ENCODE measurements around the gene PCDHB16.
"Not testable (repeated sequence)": the region's sequence is repeated elsewhere in the genome, so short reads cannot be mapped to it uniquely, and the experiment has no call there.

PCDHB16 gene

DNA sequence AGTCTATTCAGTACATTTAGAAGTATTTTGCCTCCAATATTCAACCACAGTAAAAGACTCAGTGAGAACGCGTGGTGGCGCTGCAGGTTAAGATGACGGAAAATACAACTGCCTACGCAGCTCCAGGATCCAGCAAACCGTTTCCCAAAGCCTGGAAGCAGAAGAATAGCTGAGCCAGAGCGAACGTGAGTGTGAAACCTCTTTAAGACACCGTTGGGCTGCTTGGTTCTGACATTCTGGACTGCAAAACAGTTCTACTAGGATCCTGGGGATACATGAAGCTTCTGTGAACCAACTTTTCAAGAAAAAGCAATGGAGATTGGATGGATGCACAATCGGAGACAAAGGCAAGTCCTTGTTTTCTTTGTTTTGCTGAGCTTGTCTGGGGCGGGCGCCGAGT, at the start of gene PCDHB16:
Gene PCDHB16 (plus strand): TSS at position 140 of the 400 bp plus-strand sequence. CDS start 173 bp downstream, at position 313.
- no peak for DNase-seq (ENCODE audit: low read depth)

DNA sequence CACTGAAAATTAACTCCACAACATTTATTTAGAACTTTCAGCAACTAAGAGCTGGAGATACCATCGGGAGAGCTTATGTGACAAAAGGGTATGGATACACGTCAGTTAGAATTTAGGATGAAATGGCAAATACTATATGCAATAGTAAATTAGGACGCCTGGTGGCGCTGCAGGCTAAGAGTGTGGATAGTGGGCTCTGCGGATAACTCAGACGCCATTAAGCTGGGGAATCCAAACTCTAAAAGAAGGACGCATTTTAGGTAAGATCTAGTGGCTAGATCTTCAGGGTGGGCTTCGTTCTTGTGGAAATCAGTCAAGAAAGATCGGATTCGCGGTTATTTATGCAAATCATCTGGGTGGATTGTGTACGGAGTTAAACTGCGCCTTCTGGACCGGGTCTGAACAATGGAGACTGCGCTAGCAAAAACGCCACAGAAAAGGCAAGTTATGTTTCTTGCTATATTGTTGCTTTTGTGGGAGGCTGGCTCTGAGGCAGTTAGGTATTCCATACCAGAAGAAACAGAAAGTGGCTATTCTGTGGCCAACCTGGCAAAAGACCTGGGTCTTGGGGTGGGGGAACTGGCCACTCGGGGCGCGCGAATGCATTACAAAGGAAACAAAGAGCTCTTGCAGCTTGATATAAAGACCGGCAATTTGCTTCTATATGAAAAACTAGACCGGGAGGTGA, 47.0 kb upstream of the PCDHB16 start, which contains the start of gene PCDHB5:
Gene PCDHB5 (plus strand): TSS at position 177 of the 688 bp plus-strand sequence. CDS start 229 bp downstream, at position 406.
- DNase-seq (ENCODE audit: low read depth) = no peak

DNA sequence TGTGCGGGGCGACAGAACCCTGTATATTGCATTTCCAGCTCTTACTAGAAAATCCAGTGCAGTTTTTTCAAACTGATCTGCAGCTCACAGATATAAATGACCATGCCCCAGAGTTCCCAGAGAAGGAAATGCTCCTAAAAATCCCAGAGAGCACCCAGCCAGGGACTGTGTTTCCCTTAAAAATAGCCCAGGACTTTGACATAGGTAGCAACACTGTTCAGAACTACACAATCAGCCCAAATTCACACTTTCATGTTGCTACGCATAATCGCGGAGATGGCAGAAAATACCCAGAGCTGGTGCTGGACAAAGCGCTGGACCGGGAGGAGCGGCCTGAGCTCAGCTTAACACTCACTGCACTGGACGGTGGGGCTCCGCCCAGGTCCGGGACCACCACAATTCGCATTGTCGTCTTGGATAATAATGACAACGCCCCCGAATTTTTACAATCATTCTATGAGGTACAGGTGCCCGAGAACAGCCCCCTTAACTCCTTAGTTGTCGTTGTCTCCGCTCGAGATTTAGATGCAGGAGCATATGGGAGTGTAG, 46.4 kb upstream of the PCDHB16 start:
- no peak for DNase-seq (ENCODE audit: low read depth)

DNA sequence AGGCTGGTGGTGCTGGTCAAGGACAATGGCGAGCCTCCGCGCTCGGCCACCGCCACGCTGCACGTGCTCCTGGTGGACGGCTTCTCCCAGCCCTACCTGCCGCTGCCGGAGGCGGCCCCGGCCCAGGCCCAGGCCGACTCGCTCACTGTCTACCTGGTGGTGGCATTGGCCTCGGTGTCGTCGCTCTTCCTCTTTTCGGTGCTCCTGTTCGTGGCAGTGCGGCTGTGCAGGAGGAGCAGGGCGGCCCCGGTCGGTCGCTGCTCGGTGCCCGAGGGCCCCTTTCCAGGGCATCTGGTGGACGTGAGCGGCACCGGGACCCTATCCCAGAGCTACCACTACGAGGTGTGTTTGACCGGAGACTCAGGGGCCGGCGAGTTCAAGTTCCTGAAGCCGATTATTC, 44.8 kb upstream of the PCDHB16 start:
- DNase-seq (ENCODE audit: low read depth) = not testable (repeated sequence)

DNA sequence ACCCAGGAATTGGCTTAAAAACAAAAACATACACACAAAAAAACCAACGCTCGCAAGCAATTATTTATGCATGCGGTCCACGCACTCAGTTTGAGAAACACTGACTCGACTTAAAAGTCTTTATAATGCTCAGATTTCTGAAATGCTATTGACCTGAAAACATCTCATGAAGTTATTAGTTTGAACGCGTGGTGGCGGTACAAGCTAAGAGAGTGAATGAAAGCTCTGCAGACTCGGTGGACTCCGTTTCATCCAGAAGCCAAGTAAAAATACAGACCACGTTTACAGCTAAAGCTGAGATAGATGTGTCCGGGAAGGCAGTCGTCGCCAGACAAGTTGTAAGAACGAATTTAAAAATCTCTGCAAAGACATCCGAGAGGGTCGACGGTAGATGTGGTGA, 32.4 kb upstream of the PCDHB16 start, which contains the start of gene PCDHB6:
Gene PCDHB6 (plus strand): TSS at position 246 of the 400 bp plus-strand sequence. CDS start 201 bp downstream, outside the sequence.
- no peak for DNase-seq (ENCODE audit: low read depth)

DNA sequence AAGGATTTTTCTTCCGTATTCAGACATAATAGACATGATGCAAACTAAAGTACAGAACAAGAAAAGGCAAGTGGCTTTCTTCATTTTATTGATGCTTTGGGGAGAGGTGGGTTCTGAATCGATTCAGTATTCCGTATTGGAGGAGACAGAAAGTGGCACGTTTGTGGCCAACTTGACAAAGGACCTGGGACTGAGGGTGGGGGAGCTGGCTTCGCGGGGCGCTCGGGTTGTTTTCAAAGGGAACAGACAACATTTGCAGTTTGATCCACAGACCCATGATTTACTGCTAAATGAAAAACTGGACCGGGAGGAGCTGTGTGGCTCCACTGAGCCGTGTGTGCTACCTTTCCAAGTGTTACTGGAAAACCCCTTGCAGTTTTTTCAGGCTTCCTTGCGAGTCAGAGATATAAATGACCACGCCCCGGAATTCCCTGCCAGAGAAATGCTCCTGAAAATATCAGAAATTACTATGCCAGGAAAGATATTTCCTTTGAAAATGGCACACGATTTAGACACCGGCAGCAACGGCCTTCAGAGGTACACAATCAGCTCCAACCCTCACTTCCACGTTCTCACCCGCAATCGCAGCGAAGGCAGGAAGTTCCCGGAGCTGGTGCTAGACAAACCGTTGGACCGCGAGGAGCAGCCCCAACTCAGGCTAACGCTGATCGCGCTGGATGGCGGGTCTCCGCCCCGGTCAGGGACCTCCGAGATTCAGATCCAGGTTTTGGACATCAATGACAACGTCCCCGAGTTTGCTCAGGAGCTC, 31.8 kb upstream of the PCDHB16 start:
- DNase-seq (ENCODE audit: low read depth) = no peak

DNA sequence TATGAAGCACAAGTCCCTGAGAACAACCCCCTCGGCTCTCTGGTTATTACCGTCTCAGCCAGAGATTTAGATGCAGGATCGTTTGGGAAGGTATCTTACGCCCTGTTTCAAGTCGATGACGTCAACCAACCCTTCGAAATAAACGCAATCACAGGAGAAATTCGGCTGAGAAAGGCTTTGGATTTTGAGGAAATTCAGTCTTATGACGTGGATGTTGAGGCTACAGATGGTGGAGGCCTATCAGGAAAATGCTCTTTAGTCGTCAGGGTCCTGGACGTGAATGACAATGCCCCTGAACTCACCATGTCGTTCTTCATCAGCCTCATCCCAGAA, 31.2 kb upstream of the PCDHB16 start:
- no peak for DNase-seq (ENCODE audit: low read depth)

DNA sequence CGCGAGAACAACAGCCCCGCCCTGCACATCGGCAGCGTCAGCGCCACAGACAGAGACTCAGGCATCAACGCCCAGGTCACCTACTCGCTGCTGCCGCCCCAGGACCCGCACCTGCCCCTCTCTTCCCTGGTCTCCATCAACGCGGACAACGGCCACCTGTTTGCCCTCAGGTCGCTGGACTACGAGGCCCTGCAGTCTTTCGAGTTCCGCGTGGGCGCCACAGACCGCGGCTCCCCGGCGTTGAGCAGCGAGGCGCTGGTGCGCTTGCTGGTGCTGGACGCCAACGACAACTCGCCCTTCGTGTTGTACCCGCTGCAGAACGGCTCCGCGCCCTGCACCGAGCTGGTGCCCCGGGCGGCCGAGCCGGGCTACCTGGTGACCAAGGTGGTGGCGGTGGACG, 30.6 kb upstream of the PCDHB16 start:
- not testable (repeated sequence) for DNase-seq (ENCODE audit: low read depth)

DNA sequence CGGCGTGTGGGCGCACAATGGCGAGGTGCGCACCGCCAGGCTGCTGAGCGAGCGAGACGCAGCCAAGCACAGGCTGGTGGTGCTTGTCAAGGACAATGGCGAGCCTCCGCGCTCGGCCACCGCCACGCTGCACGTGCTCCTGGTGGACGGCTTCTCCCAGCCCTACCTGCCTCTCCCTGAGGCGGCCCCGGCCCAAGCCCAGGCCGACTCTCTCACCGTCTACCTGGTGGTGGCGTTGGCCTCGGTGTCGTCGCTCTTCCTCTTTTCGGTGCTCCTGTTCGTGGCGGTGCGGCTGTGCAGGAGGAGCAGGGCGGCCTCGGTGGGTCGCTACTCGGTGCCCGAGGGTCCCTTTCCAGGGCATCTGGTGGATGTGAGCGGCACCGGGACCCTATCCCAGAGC, 30.1 kb upstream of the PCDHB16 start:
- DNase-seq (ENCODE audit: low read depth) = not testable (repeated sequence)

DNA sequence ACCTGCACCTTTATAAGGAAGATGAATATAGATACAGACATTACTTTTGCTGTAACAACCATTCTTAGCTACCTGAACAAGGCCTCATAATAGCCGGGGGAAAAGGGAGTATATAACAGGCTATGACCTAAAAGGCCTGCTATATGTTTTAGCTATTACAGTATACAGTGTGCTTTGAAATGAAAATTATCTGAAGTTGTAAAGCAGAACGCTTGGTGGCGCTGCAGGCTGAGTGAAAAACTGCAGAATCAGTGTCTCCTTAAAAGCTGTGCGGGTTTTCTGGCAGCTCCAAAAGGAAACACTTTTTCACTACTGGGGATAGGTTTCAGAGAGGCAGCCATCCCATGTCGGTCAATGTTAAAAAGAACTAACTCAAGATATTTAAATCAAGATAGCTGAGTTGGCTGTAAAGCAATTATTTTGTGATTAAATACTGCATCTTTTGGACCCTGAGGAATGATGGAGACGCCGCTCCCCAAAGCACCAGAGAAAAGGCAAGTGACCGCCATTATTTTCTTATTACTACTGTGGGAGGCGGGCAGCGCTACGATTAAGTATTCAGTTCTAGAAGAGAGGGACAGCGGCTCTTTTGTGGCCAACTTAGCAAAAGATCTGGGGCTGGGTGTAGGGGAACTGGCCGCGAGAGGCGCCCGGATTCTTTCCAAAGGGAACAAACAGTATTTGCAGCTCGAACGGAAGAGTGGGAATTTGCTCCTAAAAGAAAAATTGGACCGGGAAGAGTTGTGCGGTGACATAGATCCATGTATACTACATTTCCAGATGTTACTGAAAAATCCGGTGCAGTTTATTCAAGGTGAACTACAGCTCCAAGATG, 26.4 kb upstream of the PCDHB16 start:
- DNase-seq (ENCODE audit: low read depth) = no peak

DNA sequence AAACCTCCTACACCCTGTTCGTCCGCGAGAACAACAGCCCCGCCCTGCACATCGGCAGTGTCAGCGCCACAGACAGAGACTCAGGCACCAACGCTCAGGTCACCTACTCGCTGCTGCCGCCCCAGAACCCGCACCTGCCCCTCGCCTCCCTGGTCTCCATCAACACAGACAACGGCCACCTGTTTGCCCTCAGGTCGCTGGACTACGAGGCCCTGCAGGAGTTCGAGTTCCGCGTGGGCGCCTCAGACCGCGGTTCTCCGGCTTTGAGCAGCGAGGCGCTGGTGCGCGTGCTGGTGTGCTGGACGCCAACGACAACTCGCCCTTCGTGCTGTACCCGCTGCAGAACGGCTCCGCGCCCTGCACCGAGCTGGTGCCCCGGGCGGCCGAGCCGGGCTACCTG, 24.8 kb upstream of the PCDHB16 start:
- not testable (repeated sequence) for DNase-seq (ENCODE audit: low read depth)

DNA sequence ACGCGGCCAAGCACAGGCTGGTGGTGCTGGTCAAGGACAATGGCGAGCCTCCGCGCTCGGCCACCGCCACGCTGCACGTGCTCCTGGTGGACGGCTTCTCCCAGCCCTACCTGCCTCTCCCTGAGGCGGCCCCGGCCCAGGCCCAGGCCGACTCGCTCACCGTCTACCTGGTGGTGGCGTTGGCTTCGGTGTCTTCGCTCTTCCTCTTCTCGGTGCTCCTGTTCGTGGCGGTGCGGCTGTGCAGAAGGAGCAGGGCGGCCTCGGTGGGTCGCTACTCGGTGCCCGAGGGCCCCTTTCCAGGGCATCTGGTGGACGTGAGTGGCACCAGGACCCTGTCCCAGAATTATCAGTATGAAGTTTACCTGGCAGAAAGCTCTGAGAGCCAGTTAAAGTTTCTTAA, 24.3 kb upstream of the PCDHB16 start:
- not testable (repeated sequence) for DNase-seq (ENCODE audit: low read depth)

DNA sequence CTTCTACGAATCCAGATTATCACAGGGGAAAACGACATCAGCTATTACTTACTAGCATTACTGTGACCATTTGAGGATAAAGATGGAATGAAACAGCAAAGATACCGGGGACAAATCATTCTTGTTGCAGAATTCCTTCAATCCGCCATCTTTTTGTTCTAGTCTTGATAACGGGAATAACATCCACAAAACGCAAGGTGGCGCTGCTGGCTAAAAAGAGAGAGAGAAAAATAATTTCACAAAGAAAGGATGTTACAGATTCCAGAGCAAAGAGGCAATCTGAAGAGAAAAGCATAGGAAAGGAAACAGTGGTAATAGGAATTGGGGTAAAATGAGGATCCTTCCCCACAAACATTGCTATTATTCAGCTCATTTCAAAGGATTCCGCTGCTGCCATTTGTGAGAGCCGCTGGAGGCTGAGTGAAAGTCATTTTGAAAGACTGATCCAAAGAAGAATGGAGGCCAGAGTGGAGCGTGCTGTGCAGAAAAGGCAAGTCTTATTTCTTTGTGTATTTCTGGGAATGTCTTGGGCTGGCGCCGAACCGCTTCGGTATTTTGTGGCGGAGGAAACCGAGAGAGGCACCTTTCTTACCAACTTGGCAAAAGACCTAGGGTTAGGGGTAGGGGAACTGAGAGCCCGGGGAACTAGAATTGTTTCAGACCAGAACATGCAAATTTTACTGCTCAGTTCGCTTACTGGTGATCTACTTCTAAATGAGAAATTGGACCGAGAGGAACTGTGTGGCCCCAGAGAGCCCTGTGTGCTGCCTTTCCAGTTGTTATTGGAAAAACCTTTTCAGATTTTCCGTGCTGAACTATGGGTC, 9.6 kb upstream of the PCDHB16 start, which contains the start of gene PCDHB7:
Gene PCDHB7 (plus strand): TSS at position 264 of the 824 bp plus-strand sequence. CDS start 192 bp downstream, at position 456.
- DNase-seq (ENCODE audit: low read depth) = no peak

DNA sequence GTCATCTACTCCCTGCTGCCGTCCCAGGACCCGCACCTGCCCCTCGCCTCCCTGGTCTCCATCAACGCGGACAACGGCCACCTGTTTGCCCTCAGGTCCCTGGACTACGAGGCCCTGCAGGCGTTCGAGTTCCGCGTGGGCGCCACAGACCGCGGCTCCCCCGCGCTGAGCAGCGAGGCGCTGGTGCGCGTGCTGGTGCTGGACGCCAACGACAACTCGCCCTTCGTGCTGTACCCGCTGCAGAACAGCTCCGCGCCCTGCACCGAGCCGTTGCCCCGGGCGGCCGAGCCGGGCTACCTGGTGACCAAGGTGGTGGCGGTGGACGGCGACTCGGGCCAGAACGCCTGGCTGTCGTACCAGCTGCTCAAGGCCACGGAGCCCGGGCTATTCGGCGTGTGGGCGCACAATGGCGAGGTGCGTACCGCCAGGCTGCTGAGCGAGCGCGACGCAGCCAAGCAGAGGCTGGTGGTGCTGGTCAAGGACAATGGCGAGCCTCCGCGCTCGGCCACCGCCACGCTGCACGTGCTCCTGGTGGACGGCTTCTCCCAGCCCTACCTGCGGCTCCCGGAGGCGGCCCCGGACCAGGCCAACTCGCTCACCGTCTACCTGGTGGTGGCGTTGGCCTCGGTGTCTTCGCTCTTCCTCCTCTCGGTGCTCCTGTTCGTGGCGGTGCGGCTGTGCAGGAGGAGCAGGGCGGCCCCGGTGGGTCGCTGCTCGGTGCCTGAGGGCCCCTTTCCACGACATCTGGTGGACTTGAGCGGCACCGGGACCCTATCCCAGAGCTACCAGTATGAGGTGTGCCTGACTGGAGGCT, 7.7 kb upstream of the PCDHB16 start:
- not testable (repeated sequence) for DNase-seq (ENCODE audit: low read depth)

DNA sequence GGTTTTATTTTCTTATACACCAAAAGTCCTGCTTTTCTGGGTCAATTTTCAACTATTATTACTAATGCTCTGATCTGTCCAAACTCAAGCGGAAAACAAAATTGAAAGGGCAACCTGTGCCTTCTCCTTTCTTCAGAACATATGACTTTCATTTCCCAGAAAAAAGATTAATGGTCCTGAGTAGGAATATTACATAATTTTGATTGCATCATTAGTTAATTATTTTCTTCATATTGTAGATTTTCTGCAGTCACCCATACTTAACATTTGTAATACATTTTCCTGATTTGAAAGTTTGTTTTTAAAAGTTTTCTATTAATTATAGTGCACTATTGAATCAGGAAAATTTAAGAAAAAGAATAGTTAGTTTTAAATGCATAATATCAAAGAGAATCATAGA, 6.3 kb upstream of the PCDHB16 start:
- no peak for DNase-seq (ENCODE audit: low read depth)

DNA sequence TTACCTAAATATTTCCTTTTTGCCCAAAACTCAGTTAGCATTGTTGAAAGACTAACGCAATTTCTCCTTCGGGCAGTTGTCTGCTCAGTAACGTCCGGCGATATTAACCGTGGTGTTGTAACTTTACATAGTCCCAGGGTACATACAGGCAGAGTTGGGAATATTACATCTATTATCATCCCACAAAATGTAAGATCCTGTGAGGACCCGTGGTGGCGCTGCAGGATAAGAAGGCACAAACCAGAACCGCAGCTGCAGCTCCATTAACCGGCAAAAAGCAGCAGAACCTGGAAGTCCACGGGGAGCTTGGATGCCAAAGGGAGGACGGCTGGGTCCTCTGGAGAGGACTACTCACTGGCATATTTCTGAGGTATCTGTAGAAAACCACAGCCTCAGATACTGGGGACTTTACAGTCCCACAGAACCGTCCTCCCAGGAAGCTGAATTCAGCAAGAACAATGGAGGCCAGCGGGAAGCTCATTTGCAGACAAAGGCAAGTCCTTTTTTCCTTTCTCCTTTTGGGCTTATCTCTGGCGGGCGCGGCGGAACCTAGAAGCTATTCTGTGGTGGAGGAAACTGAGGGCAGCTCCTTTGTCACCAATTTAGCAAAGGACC, 4.5 kb upstream of the PCDHB16 start, which contains the start of gene PCDHB8:
Gene PCDHB8 (plus strand): TSS at position 214 of the 615 bp plus-strand sequence. CDS start 245 bp downstream, at position 459.
- not testable (repeated sequence) for DNase-seq (ENCODE audit: low read depth)

DNA sequence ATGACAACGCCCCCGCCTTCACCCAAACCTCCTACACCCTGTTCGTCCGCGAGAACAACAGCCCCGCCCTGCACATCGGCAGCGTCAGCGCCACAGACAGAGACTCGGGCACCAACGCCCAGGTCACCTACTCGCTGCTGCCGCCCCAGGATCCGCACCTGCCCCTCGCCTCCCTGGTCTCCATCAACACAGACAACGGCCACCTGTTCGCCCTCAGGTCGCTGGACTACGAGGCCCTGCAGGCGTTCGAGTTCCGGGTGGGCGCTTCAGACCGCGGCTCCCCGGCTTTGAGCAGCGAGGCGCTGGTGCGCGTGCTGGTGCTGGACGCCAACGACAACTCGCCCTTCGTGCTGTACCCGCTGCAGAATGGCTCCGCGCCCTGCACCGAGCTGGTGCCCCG, 2.8 kb upstream of the PCDHB16 start:
- DNase-seq (ENCODE audit: low read depth) = not testable (repeated sequence)

DNA sequence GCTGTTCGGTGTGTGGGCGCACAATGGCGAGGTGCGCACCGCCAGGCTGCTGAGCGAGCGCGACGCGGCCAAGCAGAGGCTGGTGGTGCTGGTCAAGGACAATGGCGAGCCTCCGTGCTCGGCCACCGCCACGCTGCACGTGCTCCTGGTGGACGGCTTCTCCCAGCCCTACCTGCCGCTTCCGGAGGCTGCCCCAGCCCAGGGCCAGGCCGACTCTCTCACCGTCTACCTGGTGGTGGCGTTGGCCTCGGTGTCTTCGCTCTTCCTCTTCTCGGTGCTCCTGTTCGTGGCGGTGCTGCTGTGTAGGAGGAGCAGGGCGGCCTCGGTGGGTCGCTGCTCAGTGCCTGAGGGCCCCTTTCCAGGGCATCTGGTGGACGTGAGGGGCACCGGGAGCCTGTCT, 2.3 kb upstream of the PCDHB16 start:
- DNase-seq (ENCODE audit: low read depth) = not testable (repeated sequence)

DNA sequence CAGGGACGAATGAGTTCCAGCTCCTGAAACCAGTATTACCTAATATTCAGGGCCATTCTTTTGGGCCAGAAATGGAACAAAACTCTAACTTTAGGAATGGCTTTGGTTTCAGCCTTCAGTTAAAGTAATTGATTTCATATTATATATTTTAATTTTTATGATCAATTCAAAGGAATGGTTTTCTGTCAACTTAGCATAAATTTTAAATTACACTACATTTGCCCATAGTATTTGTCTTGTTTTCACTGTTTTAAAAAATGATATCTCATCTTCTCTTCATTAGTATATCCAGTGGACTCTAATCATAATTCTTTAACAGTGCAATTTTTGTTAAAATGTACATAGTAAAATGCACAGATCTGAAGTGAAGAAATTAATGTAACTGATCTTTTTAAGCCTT, 1.9 kb upstream of the PCDHB16 start:
- no peak for DNase-seq (ENCODE audit: low read depth)
